ENCODE results near the gene LINGO3. TPM values are rescaled to one million over a fixed set of nuclear protein-coding genes. Genes with fewer than 3 reads are reported as not detected.

The LINGO3 gene
- total and polyA plus RNA-seq, 8 donors: not detected

DNA sequence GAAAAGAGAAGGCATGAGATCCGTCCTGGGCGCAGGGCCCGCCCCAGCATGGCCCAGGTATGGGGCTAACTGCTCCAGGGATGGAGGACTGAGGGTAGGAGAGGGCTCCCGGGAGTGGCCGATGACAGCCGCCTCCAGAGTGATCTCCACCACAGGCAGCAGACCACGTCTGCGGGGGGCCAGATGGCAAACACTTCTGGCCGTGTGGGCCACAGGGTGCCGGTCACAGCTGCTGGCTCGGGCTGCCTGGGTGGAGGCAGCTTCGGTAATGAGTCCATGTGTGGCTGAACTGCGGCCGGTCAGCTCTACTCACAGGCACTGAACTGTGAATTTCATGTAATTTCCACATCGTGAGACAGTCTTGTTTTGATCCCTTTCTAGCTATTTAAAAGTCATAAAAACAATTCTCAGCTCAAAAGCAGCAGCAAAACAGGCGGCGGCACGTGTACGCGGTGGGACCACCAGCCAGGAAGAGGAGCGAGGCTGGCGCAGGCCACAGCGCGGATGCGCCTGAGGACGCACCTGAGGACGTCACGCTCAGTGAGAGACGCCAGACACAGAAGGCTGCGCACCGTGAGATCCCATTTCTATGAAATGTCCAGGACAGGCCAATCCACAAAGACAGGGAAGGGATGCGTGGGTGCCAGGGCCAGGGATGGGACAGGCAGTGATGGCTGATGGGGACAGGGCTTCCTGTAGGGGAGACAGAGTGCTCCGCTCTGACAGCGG, 16.4 kb upstream of the LINGO3 start:
- TF ChIP-seq, protein P1, sequence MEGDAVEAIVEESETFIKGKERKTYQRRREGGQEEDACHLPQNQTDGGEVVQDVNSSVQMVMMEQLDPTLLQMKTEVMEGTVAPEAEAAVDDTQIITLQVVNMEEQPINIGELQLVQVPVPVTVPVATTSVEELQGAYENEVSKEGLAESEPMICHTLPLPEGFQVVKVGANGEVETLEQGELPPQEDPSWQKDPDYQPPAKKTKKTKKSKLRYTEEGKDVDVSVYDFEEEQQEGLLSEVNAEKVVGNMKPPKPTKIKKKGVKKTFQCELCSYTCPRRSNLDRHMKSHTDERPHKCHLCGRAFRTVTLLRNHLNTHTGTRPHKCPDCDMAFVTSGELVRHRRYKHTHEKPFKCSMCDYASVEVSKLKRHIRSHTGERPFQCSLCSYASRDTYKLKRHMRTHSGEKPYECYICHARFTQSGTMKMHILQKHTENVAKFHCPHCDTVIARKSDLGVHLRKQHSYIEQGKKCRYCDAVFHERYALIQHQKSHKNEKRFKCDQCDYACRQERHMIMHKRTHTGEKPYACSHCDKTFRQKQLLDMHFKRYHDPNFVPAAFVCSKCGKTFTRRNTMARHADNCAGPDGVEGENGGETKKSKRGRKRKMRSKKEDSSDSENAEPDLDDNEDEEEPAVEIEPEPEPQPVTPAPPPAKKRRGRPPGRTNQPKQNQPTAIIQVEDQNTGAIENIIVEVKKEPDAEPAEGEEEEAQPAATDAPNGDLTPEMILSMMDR (IDR thresholded peaks at IDR 0.05): no peak
- TF ChIP-seq POLR2A (IDR thresholded peaks at IDR 0.05) (no peak), POLR2AphosphoS5 (IDR thresholded peaks at IDR 0.05) (no peak), EP300 (IDR thresholded peaks at IDR 0.05) (no peak)
- no peak for DNase-seq
- H3K9me3 ChIP-seq: no peaks in the 10 kb centered on the region
- H3K27ac ChIP-seq: no peak overlapping the region
- 88 to 89% (median 89%) methylated on average over 20 to 34 of the region's 34 CpGs for WGBS, 5 donors
- H3K27me3 ChIP-seq: no peaks in the 10 kb centered on the region
- H3K36me3 ChIP-seq: peaks cover 7 to 59% (median 51%) of the 10 kb centered on the region in 4 donors
- H3K4me3 ChIP-seq: no peak overlapping the region
- intact Hi-C loops (cut with DNase I; ENCODE audit: low total_unique reads): loop anchor here (10.0 kb wide), 1 partner anchor 90 kb away; the partner anchor contains the start of genes PLEKHJ1 and SF3A2
- peaks cover 13 to 36% (median 24%) of the 10 kb centered on the region in 4 donors for H3K4me1 ChIP-seq

DNA sequence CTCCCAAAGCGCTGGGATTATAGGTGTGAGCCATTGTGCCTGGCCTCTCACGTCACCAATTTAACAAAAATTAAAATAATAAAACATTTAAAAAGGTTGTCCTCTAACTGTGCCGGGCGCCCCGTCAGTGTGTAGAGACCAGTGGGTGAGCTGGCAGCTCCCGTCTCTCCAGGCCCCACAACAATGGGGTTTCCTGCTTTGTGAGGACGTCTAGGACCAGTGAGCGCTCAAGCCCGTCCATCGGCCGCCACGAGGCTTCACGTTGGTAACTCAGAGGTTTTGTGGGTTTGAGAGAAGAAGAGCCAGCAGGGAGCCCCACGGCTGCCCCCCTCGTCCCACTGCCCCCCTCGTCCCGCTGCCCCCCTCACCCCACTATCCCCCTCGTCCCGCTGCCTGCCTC, 15.8 kb upstream of the LINGO3 start:
- peaks cover 7 to 59% (median 51%) of the 10 kb centered on the region in 4 donors for H3K36me3 ChIP-seq
- 90 to 93% (median 92%) methylated on average over 19 of the region's 19 CpGs for WGBS, 5 donors
- intact Hi-C loops (cut with DNase I; ENCODE audit: low total_unique reads): loop anchor here (10.0 kb wide), 1 partner anchor 89 kb away; the partner anchor contains the start of genes PLEKHJ1 and SF3A2
- TF ChIP-seq POLR2A (IDR thresholded peaks at IDR 0.05): no peak
- no peak for TF ChIP-seq POLR2AphosphoS5 (IDR thresholded peaks at IDR 0.05)
- TF ChIP-seq, protein P1 (IDR thresholded peaks at IDR 0.05): no peak
- no peak for TF ChIP-seq EP300 (IDR thresholded peaks at IDR 0.05)
- no peaks in the 10 kb centered on the region for H3K9me3 ChIP-seq
- no peak overlapping the region for H3K27ac ChIP-seq
- H3K27me3 ChIP-seq: no peaks in the 10 kb centered on the region
- no peak overlapping the region for H3K4me3 ChIP-seq
- no peak for DNase-seq
- peaks cover 9 to 31% (median 19%) of the 10 kb centered on the region in 4 donors for H3K4me1 ChIP-seq

DNA sequence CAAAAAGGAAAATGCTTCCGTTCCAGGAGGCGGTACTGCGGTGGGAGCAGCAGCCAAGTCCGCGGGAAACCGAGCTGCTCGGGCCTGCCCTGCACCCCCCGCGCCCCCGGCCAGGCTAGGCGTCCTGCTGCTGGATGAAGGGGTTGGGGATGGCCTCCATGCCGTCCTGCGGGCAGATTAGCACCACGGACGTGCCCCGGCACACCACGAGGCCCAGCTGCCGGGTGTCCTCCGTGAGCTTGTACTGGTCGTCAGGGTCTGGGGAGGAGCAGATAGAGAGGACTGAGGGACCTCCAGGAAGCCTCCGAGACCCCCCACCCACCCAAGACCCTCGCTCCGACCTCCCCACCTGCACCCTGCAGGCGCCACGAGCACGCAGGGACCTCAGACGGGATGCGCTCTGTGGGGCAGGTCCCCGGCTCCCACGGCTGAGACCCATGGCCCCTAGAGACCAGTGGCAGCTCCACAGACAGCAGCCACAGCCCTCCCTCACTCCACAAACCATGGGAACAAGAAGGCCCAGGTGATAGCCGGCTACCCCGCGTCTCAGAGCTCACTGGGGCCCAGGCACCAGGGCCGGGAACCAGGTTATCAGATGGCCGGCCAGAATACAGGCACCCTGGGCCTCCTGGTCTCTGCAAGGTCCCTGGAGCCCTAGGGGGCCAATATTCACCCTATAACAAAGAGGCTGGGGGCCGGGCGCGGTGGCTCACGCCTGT, 13.8 kb upstream of the LINGO3 start:
- Histone ChIP-seq H3K9me3 (no peaks in the 10 kb centered on the region), H3K27ac (no peak overlapping the region), H3K27me3 (no peaks in the 10 kb centered on the region), H3K36me3 (peaks cover 7 to 59% (median 51%) of the 10 kb centered on the region in 4 donors), H3K4me3 (no peak overlapping the region), H3K4me1 (peaks cover 0 to 18% (median 5%) of the 10 kb centered on the region in 4 donors)
- TF ChIP-seq POLR2A (IDR thresholded peaks at IDR 0.05) (no peak), EP300 (IDR thresholded peaks at IDR 0.05) (no peak), POLR2AphosphoS5 (IDR thresholded peaks at IDR 0.05) (no peak)
- TF ChIP-seq, protein P1 (IDR thresholded peaks at IDR 0.05): no peak
- WGBS, 5 donors: 87 to 93% (median 89%) methylated on average over 12 to 39 of the region's 39 CpGs
- intact Hi-C loops (cut with DNase I; ENCODE audit: low total_unique reads): loop anchor here (10.0 kb wide), 1 partner anchor 87 kb away; the partner anchor contains the start of genes PLEKHJ1 and SF3A2
- no peak for DNase-seq

DNA sequence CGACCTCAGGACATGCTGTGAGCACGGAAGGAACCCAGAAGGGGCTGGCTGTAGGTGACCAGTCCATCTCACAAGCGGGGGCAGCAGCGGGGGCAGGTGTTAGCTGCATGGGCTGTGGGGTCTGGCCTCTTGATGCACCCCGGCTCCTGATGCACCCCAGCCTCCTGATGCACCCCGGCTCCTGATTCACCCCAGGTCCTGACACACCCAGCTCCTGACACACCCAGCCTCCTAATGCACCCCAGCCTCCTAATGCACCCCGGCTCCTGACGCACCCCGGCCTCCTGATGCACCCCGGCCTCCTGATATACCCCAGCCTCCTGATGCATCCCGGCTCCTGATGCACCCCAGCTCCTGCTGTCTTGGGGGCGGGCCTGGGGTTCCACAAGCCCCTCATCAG, 13.0 kb upstream of the LINGO3 start:
- no peaks in the 10 kb centered on the region for H3K27me3 ChIP-seq
- H3K4me1 ChIP-seq: peaks cover 0 to 14% (median under 1%) of the 10 kb centered on the region in 4 donors
- H3K9me3 ChIP-seq: no peaks in the 10 kb centered on the region
- intact Hi-C loops (cut with DNase I; ENCODE audit: low total_unique reads): loop anchor here (10.0 kb wide), 1 partner anchor 86 kb away; the partner anchor contains the start of genes PLEKHJ1 and SF3A2
- WGBS, 5 donors: 83 to 94% (median 89%) methylated on average over 7 to 12 of the region's 12 CpGs
- H3K27ac ChIP-seq: no peak overlapping the region
- TF ChIP-seq EP300 (IDR thresholded peaks at IDR 0.05) (no peak), POLR2A (IDR thresholded peaks at IDR 0.05) (no peak), POLR2AphosphoS5 (IDR thresholded peaks at IDR 0.05) (no peak)
- TF ChIP-seq, protein P1 (IDR thresholded peaks at IDR 0.05): no peak
- H3K36me3 ChIP-seq: peaks cover 7 to 53% (median 51%) of the 10 kb centered on the region in 4 donors
- no peak overlapping the region for H3K4me3 ChIP-seq
- DNase-seq: no peak
